Endodermal cell (in vitro differentiated cells): ENCODE measurements around the gene DLG3. TPM values are rescaled to one million over a fixed set of nuclear protein-coding genes. Genes with fewer than 3 reads are reported as not detected.
A peak's percentile ranks its signal among the peaks of the same experiment; 100 is the strongest.

ENCODE experiments used
- DNase-seq: peaks from one replicate; pipeline ENCODE4 v3.0.0-alpha.2; 2017
- H3K27ac ChIP-seq: 2 replicates; pipeline ENCODE4 v1.5.1; 2013; ENCODE audit warnings: mild to moderate bottlenecking, low read depth, low read length, moderate library complexity
- H3K27me3 ChIP-seq: 2 replicates; pipeline ENCODE4 v1.6.1; 2013; ENCODE audit warnings: mild to moderate bottlenecking, low read length, moderate library complexity; ENCODE audit not compliant: insufficient read depth, control insufficient read depth, poor library complexity, severe bottlenecking
- H3K36me3 ChIP-seq: 2 replicates; pipeline ENCODE4 v1.7.0; 2013; ENCODE audit warnings: mild to moderate bottlenecking, low read length, moderate library complexity; ENCODE audit not compliant: control insufficient read depth, insufficient read depth
- H3K4me1 ChIP-seq: one replicate; pipeline ENCODE4 v1.7.0; 2013; ENCODE audit warnings: low read length; ENCODE audit not compliant: control insufficient read depth, insufficient read depth
- H3K4me3 ChIP-seq: 2 replicates; pipeline ENCODE4 v1.5.1; 2013; ENCODE audit warnings: mild to moderate bottlenecking, low read length, moderate library complexity
- H3K9ac ChIP-seq: 2 replicates; pipeline ENCODE4 v1.6.1; 2013; ENCODE audit warnings: mild to moderate bottlenecking, low read length, moderate library complexity; ENCODE audit not compliant: poor library complexity, severe bottlenecking; ENCODE audit errors: extremely low read depth
- H3K9me3 ChIP-seq: 2 replicates; pipeline ENCODE4 v1.6.1; 2013; ENCODE audit warnings: mild to moderate bottlenecking, low read length, moderate library complexity; ENCODE audit not compliant: control insufficient read depth
- H3K27ac Mint-ChIP-seq: 2 replicates; pipeline ENCODE4 v1.8.0; 2020; ENCODE audit warnings: mixed read lengths
- H3K27me3 Mint-ChIP-seq: 2 replicates; pipeline ENCODE4 v1.8.0; 2021; ENCODE audit warnings: mild to moderate bottlenecking, mixed read lengths; ENCODE audit not compliant: insufficient read depth
- H3K36me3 Mint-ChIP-seq: 2 replicates; pipeline ENCODE4 v1.8.0; 2020; ENCODE audit warnings: low read depth, mixed read lengths
- H3K4me1 Mint-ChIP-seq: 2 replicates; pipeline ENCODE4 v1.8.0; 2020; ENCODE audit warnings: mixed read lengths
- H3K4me3 Mint-ChIP-seq: 2 replicates; pipeline ENCODE4 v1.8.0; 2020; ENCODE audit warnings: mild to moderate bottlenecking, moderate library complexity, mixed read lengths
- H3K9me3 Mint-ChIP-seq: 2 replicates; pipeline ENCODE4 v1.8.0; 2020; ENCODE audit warnings: mild to moderate bottlenecking, mixed read lengths
- CTCF ChIP-seq: fragments of 200-600 bp; sonication (generic); conservative IDR thresholded peaks from 2 replicates; pipeline ENCODE4 v1.5.0; 2021; ENCODE audit warnings: antibody characterized with exemption, mild to moderate bottlenecking
- WGBS, 2 experiments: methylation state at CpG; one replicate each; pipeline versions ENCODE4 v1.1.5 to v1.1.7; 2013; ENCODE audit warnings: missing lambda C conversion rate in 2 of 2, mixed read lengths in 1 of 2; ENCODE audit not compliant: insufficient coverage in 1 of 2, insufficient read length in 1 of 2; 5-methylcytosine and 5-hydroxymethylcytosine counted together
- total RNA-seq, 2 donors: library from RNA; stranded (reverse); fragmentation: NEBNext Ultra II Directional in 1 of 2; extraction: Animal tissue kit (Norgen Biotek cat#: 25700) in 1 of 2; gene quantifications; 2 replicates in 1 of 2; 3 replicates in 1 of 2; pipeline ENCODE4 v1.2.1, GENCODE V29; 2021

Gene DLG3
- total RNA-seq, 2 donors from 2014 or later, result 53.9 to 59.4 TPM

- no peaks in the 10 kb centered on the region for H3K36me3 Mint-ChIP-seq
- Histone ChIP-seq H3K9ac (no peak overlapping the region), H3K4me1 (no peaks in the 10 kb centered on the region), H3K27ac (no peak overlapping the region), H3K9me3 (no peaks in the 10 kb centered on the region), H3K4me3 (no peak overlapping the region), H3K36me3 (no peaks in the 10 kb centered on the region), H3K27me3 (no peaks in the 10 kb centered on the region)
- H3K27me3 Mint-ChIP-seq, result peaks cover 3% of the 10 kb centered on the region
- WGBS, 2 experiments, result 91 to 100% methylated on average over 1 to 2 of the region's 2 CpGs
- TF ChIP-seq CTCF, result no peak
- H3K4me1 Mint-ChIP-seq, result peaks cover 3% of the 10 kb centered on the region
- H3K4me3 Mint-ChIP-seq, result no peak overlapping the region
- no peak overlapping the region for H3K27ac Mint-ChIP-seq
- DNase-seq, result no peak
- peaks cover 49% of the 10 kb centered on the region for H3K9me3 Mint-ChIP-seq
Measured at GRCh38 chrX:70427365-70427764, 17.3 kb upstream of the DLG3 start.

GRCh38 chrX:70429759-70430158 is 14.9 kb upstream of the DLG3 start:
- H3K9me3 ChIP-seq, result no peaks in the 10 kb centered on the region
- no peak for DNase-seq
- Mint-ChIP-seq H3K27ac (no peak overlapping the region), H3K4me1 (peaks cover 3% of the 10 kb centered on the region), H3K9me3 (peaks cover 53% of the 10 kb centered on the region), H3K27me3 (no peaks in the 10 kb centered on the region), H3K4me3 (no peak overlapping the region), H3K36me3 (no peaks in the 10 kb centered on the region)
- H3K36me3 ChIP-seq, result no peaks in the 10 kb centered on the region
- no peaks in the 10 kb centered on the region for H3K4me1 ChIP-seq
- no peak overlapping the region for H3K9ac ChIP-seq
- no peak overlapping the region for H3K4me3 ChIP-seq
- H3K27ac ChIP-seq, result no peak overlapping the region
- TF ChIP-seq CTCF, result no peak
- no peaks in the 10 kb centered on the region for H3K27me3 ChIP-seq
- 100% methylated on average over 3 of the region's 6 CpGs; no CpG with 5 or more reads in 1 of the 2 experiments for WGBS, 2 experiments

GRCh38 chrX:70432936-70433847 is 11.4 kb upstream of the DLG3 start:
- no peaks in the 10 kb centered on the region for H3K36me3 Mint-ChIP-seq
- H3K9me3 Mint-ChIP-seq, result peaks cover 72% of the 10 kb centered on the region
- peak overlapping the region; percentile 87 for H3K4me3 ChIP-seq
- no peak for DNase-seq
- peaks cover 9% of the 10 kb centered on the region for H3K27me3 Mint-ChIP-seq
- no peaks in the 10 kb centered on the region for H3K4me1 ChIP-seq
- no peak overlapping the region for H3K9ac ChIP-seq
- peaks cover 5% of the 10 kb centered on the region for H3K4me1 Mint-ChIP-seq
- no peaks in the 10 kb centered on the region for H3K36me3 ChIP-seq
- no peaks in the 10 kb centered on the region for H3K9me3 ChIP-seq
- no peak for TF ChIP-seq CTCF
- H3K4me3 Mint-ChIP-seq, result peak overlapping the region; percentile 81
- no peaks in the 10 kb centered on the region for H3K27me3 ChIP-seq
- WGBS, 2 experiments, result 73 to 91% methylated on average over 6 to 15 of the region's 15 CpGs
- no peak overlapping the region for H3K27ac ChIP-seq
- no peak overlapping the region for H3K27ac Mint-ChIP-seq
